HL-60 (cell line): Measurements from ENCODE around the gene SEC31B.

Experiments used
- CTCF ChIP-seq: IDR thresholded peaks from one replicate; pipeline ENCODE4 v1.5.1; 2011; ENCODE audit warnings: low read length, control low read depth, inconsistent platforms; ENCODE audit not compliant: insufficient read depth
- SPI1 ChIP-seq: IDR thresholded peaks from 2 replicates; pipeline ENCODE4 v1.6.1; 2012; ENCODE audit warnings: low read depth, mild to moderate bottlenecking, borderline replicate concordance

GRCh38 chr10:100489396-100489795 is 30.3 kb downstream of the SEC31B start:
- TF ChIP-seq CTCF (no peak), SPI1 (no peak)
